Prostate gland (tissue), 2 donors: ENCODE measurements around the gene MTM1. TPM values are rescaled to one million over a fixed set of nuclear protein-coding genes. Genes with fewer than 3 reads are reported as not detected.

Experiments used
- DNase-seq: peaks from one replicate; pipeline ENCODE4 v3.0.0-alpha.2; 2019; ENCODE audit warnings: low spot score
- H3K27ac ChIP-seq, 2 donors: fragments of 200-600 bp; sonication (generic); 2 replicates each; pipeline ENCODE4 v1.5.1; 2017 to 2019
- H3K27me3 ChIP-seq: fragments of 200-600 bp; sonication (generic); replicated peaks from 2 replicates; pipeline ENCODE4 v1.5.1; 2019; ENCODE audit not compliant: insufficient read depth
- H3K36me3 ChIP-seq, 2 donors: fragments of 200-600 bp; sonication (generic); 1 replicate in 1 of 2; 2 replicates in 1 of 2; pipeline versions ENCODE4 v1.5.1 to v1.8.1; 2017 to 2019
- H3K4me1 ChIP-seq: fragments of 200-600 bp; sonication (generic); replicated peaks from 2 replicates; pipeline ENCODE4 v1.5.1; 2019
- H3K4me3 ChIP-seq, 2 donors: fragments of 200-600 bp; sonication (generic); 2 replicates each; pipeline ENCODE4 v1.5.1; 2017 to 2019
- H3K9me3 ChIP-seq: fragments of 200-600 bp; sonication (generic); 2 replicates; pipeline ENCODE4 v1.5.1; 2017
- POLR2A ChIP-seq: fragments of 450-650 bp; IDR thresholded peaks from one replicate; pipeline ENCODE4 v1.6.1; 2016; ENCODE audit warnings: antibody characterized with exemption, mild to moderate bottlenecking
- POLR2AphosphoS5 ChIP-seq: sonication (generic); formaldehyde crosslinking; IDR thresholded peaks from one replicate; pipeline ENCODE4 v1.6.1; 2017; ENCODE audit warnings: antibody characterized with exemption
- WGBS: methylation state at CpG from one replicate; pipeline ENCODE4 v1.1.5; 2018; 5-methylcytosine and 5-hydroxymethylcytosine counted together
- intact Hi-C: fragments of 100-400 bp; cut with DNase I; formaldehyde crosslinking; loops from one replicate; pipeline ENCODE4 v1.14.2; 2022
- total RNA-seq, 2 donors: library from RNA; depleted of rRNA; stranded (reverse); fragments of >200 nt; gene quantifications; one replicate each; pipeline ENCODE4 v1.1.0, GENCODE V29; 2016
- TF ChIP-seq, protein P1 (sequence below), 4 experiments: fragments of 200-600 bp in 2 of 4; fragments of 450-650 bp in 2 of 4; sonication (generic) in 2 of 4; IDR thresholded peaks; 1 replicate in 3 of 4; 2 replicates in 1 of 4; pipeline ENCODE4 v1.5.1; 2016 to 2019; ENCODE audit warnings: antibody characterized with exemption in 4 of 4, mild to moderate bottlenecking in 2 of 4, moderate library complexity in 2 of 4

MTM1 gene
- total RNA-seq, 2 donors from 2014 or later: 10.3 to 30.2 TPM

DNA sequence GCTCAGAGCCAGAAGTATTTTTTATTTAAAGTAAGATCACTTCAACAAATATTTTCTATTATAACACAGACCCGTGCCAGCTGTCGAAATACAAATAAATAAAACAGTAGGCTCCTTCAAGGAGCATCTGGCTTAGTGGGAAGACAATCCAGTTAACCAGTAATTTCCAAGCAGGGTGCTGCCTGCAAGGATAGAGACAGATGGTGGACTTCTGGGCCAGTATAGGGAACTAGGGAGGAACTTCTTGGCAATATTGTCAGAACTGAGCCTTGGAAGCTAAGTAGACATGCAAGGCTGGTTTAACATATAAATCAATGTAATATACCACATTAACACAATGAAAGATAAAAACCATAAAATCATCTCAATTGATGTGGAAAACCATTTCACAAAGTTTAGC is 107.8 kb downstream of the MTM1 start:
- 24% methylated on average over 2 of the region's 2 CpGs for WGBS
- H3K4me1 ChIP-seq: no peaks in the 10 kb centered on the region
- no peak overlapping the region for H3K4me3 ChIP-seq
- no peaks in the 10 kb centered on the region for H3K9me3 ChIP-seq
- TF ChIP-seq POLR2AphosphoS5 (no peak), POLR2A (no peak)
- TF ChIP-seq, protein P1, sequence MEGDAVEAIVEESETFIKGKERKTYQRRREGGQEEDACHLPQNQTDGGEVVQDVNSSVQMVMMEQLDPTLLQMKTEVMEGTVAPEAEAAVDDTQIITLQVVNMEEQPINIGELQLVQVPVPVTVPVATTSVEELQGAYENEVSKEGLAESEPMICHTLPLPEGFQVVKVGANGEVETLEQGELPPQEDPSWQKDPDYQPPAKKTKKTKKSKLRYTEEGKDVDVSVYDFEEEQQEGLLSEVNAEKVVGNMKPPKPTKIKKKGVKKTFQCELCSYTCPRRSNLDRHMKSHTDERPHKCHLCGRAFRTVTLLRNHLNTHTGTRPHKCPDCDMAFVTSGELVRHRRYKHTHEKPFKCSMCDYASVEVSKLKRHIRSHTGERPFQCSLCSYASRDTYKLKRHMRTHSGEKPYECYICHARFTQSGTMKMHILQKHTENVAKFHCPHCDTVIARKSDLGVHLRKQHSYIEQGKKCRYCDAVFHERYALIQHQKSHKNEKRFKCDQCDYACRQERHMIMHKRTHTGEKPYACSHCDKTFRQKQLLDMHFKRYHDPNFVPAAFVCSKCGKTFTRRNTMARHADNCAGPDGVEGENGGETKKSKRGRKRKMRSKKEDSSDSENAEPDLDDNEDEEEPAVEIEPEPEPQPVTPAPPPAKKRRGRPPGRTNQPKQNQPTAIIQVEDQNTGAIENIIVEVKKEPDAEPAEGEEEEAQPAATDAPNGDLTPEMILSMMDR (IDR thresholded peaks at IDR 0.05): no peak
- DNase-seq: no peak
- intact Hi-C loops: loop anchor here (10.0 kb wide), 1 partner anchor 311 kb away; the partner anchor contains the start of gene MAMLD1
- H3K27ac ChIP-seq: no peak overlapping the region
- H3K27me3 ChIP-seq: no peaks in the 10 kb centered on the region
- H3K36me3 ChIP-seq: no peaks in the 10 kb centered on the region

DNA sequence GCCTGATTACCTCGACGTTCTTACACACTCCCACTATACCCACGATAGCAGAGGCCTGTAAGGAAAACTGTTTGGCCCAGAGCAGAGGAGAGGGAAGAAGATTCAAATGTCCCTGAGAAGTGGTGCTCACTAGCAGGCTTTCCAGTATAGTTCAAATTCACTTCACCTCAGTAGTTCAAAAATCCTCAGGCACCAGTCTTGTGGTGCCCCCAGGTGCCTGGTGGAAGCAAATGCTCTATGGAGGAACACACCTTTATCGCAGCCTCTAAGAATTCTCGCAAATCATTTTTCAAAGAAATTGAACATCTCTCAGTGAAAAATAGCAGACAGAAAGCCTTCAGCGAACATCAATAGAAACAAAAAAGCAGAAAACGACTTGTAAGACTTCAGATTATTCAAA is 112.6 kb downstream of the MTM1 start:
- intact Hi-C loops: loop anchor here (10.0 kb wide), 1 partner anchor 176 kb away; no protein-coding TSS in a partner anchor
- 38% methylated on average over 7 of the region's 7 CpGs for WGBS
- Histone ChIP-seq H3K36me3 (no peaks in the 10 kb centered on the region), H3K4me3 (no peak overlapping the region), H3K27ac (no peak overlapping the region), H3K9me3 (no peaks in the 10 kb centered on the region), H3K27me3 (no peaks in the 10 kb centered on the region), H3K4me1 (no peaks in the 10 kb centered on the region)
- no peak for DNase-seq
- TF ChIP-seq, protein P1 (IDR thresholded peaks at IDR 0.05): peak in 3 of 4 experiments; percentile 23 to 52 (median 48)
- no peak for TF ChIP-seq POLR2AphosphoS5

DNA sequence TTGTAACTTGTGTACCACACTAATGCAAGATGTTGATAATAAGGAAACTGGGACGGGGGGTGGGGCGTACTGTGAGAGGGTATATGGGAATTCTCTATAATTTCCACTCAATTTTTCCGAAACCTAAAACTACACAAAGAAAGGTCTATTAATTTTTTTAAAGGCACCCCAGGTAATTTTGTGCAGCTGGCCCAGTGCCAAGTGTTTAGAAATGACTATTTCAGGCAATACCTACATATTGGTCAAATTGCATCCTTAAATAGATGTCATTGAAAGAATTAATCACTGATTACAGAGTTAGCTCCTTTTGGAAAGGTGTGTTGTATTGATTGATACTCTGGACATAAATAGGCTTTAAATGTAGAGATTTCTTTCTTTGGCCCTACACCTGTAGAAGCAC is 114.7 kb downstream of the MTM1 start:
- H3K27ac ChIP-seq: no peak overlapping the region
- intact Hi-C loops: loop anchor here (10.0 kb wide), 1 partner anchor 178 kb away; no protein-coding TSS in a partner anchor
- no peaks in the 10 kb centered on the region for H3K27me3 ChIP-seq
- no peak for DNase-seq
- H3K36me3 ChIP-seq: no peaks in the 10 kb centered on the region
- no peaks in the 10 kb centered on the region for H3K4me1 ChIP-seq
- H3K9me3 ChIP-seq: no peaks in the 10 kb centered on the region
- 95% methylated on average over 3 of the region's 3 CpGs for WGBS
- no peak overlapping the region for H3K4me3 ChIP-seq
- TF ChIP-seq, protein P1 (IDR thresholded peaks at IDR 0.05): no peak
- TF ChIP-seq POLR2AphosphoS5 (no peak), POLR2A (no peak)

DNA sequence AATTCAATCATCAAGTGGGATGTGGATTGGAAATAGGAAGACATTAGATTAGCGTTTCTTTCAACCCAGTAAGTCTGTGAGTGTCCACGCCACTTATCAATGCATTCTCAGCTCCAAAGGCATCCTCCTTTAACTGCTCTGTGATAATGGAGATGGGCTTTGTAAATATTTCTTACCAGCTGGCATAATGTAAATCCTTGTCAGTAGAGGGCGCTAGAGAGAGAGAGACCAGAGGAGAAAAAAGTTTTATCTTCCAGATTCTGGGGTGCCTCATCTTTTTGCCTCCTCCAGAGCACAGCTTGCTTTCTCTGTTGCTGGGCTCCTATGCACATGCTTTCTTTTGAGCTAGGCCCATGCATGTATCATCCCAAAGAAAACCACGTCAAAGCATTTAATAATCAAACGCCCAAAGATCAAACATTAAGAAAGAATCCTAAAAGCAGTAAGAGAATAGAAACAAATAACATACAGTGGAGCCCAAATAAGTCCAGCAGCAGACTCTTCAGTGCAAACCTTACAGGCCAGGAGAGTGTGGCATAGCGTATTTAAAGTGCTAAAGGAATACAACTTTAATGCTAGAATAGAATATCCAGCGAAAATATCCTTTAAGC is 115.2 kb downstream of the MTM1 start:
- 58% methylated on average over 7 of the region's 7 CpGs for WGBS
- Histone ChIP-seq H3K36me3 (no peaks in the 10 kb centered on the region), H3K9me3 (no peaks in the 10 kb centered on the region), H3K4me3 (no peak overlapping the region), H3K27me3 (no peaks in the 10 kb centered on the region), H3K4me1 (no peaks in the 10 kb centered on the region), H3K27ac (no peak overlapping the region)
- TF ChIP-seq POLR2AphosphoS5 (no peak), POLR2A (no peak)
- TF ChIP-seq, protein P1 (IDR thresholded peaks at IDR 0.05): peak in 3 of 4 experiments; percentile 30 to 49 (median 46)
- intact Hi-C loops: loop anchor here (10.0 kb wide), 1 partner anchor 179 kb away; no protein-coding TSS in a partner anchor
- DNase-seq: peak; percentile 7

DNA sequence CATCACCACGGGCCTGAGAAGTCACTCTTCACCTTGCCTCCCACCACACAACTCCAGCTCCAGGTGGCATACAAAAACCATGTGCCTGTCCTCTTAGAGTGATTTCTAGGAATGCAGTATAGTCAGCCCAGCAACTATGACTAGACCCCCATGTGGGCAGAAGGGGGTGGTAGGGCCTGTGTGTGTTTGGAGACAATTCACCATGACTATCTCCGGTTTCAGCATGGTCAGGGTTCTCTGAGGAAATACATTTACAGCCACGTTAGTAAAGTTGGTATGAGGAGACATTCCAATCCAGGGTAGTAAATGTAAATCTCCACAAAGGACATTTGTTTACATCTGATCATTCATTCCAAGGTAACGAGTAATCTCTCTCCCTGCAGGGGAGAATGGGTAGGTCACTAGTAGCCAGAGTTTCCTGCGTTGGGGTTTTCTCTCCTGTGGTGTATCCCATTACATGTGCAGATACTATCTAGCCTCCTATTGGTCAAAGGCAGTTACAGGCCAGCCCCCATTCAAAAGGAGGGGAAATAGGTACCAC is 120.6 kb downstream of the MTM1 start:
- no peaks in the 10 kb centered on the region for H3K9me3 ChIP-seq
- 41% methylated on average over 5 of the region's 5 CpGs for WGBS
- H3K4me3 ChIP-seq: no peak overlapping the region
- H3K27ac ChIP-seq: no peak overlapping the region
- no peak for TF ChIP-seq POLR2AphosphoS5
- TF ChIP-seq, protein P1 (IDR thresholded peaks at IDR 0.05): no peak
- TF ChIP-seq POLR2A: no peak
- H3K27me3 ChIP-seq: no peaks in the 10 kb centered on the region
- intact Hi-C loops: loop anchor here (10.0 kb wide), 1 partner anchor 184 kb away; no protein-coding TSS in a partner anchor
- H3K4me1 ChIP-seq: no peaks in the 10 kb centered on the region
- DNase-seq: no peak
- H3K36me3 ChIP-seq: no peaks in the 10 kb centered on the region
